ENCODE data around the gene ZCCHC7.
"Not testable (repeated sequence)": the region's sequence is repeated elsewhere in the genome, so short reads cannot be mapped to it uniquely, and the experiment has no call there.

The ZCCHC7 gene

DNA sequence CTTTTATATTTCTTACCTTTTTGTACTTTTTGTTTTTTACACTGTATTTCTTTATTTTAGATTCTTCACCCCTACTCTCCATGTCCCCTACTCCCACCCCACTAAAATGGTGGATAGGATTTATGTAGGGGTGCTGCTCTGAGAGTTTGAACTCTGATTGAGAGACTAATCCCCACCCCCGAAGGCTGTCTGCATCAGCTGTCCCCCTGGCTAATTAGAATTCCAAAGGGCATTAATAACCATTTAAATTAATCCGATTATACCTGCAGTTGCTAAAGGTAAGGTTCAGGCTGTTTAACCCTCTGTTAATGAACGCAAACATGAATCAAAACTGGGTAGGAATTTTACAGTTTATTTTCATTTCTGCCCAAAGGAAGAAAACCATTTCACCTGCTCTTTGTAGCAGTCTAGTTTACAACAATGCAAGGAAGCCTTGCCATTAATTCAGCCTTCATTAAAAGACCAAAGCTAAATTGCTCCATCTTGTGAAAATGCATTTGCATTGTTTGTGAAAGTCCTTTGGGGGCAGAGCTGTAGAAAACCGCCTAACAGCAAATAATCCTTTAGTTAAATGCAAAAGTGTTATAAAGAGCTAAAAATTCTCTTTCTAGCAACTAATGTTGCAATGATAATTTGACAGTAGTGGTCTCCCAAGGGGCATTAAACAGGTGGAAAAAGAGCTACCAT is 71.2 kb downstream of the ZCCHC7 start:
- peak overlapping the region; percentile 43 for H3K4me3 ChIP-seq (ENCODE audit: low read depth, low read length)
- H3K4me1 ChIP-seq (ENCODE audit: control insufficient read depth, insufficient read depth, low read length), result peaks cover 37% of the 10 kb centered on the region
- no peaks in the 10 kb centered on the region for H3K9me3 ChIP-seq (ENCODE audit: control insufficient read depth, insufficient read depth, low read length)
- H3K27ac ChIP-seq (ENCODE audit: low read depth, low read length), result peak overlapping the region; percentile 74
- no peaks in the 10 kb centered on the region for H3K36me3 ChIP-seq (ENCODE audit: control insufficient read depth, insufficient read depth, low read length)
- no peak overlapping the region; the same call in 1 of the 2 replicates for H3K9ac ChIP-seq (ENCODE audit: low read depth, low read length)
- H3K27me3 ChIP-seq (ENCODE audit: control insufficient read depth, insufficient read depth, low read length), result no peaks in the 10 kb centered on the region

DNA sequence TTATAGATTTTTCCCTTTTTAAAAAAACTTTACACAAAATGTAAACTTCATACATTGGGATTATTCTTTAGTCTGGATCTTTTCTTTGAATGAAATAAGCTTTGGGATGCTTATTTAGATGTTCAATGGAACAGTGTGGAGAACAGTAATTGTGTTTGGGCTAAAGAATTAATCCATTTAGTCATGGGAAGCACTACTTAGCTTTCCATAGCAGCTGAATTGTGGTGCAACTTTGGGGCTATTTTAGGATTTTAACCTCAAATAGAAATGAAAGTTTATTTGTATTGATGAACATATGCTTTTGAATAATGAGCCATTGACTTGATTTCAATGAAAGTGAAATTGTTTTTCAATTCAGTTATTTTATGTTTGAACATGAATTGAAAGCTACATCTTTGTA is 72.4 kb downstream of the ZCCHC7 start:
- Histone ChIP-seq H3K9me3 (ENCODE audit: control insufficient read depth, insufficient read depth, low read length) (no peaks in the 10 kb centered on the region), H3K36me3 (ENCODE audit: control insufficient read depth, insufficient read depth, low read length) (no peaks in the 10 kb centered on the region), H3K4me1 (ENCODE audit: control insufficient read depth, insufficient read depth, low read length) (peaks cover 49% of the 10 kb centered on the region), H3K27ac (ENCODE audit: low read depth, low read length) (no peak overlapping the region), H3K4me3 (ENCODE audit: low read depth, low read length) (no peak overlapping the region), H3K9ac (ENCODE audit: low read depth, low read length) (no peak overlapping the region), H3K27me3 (ENCODE audit: control insufficient read depth, insufficient read depth, low read length) (no peaks in the 10 kb centered on the region)

DNA sequence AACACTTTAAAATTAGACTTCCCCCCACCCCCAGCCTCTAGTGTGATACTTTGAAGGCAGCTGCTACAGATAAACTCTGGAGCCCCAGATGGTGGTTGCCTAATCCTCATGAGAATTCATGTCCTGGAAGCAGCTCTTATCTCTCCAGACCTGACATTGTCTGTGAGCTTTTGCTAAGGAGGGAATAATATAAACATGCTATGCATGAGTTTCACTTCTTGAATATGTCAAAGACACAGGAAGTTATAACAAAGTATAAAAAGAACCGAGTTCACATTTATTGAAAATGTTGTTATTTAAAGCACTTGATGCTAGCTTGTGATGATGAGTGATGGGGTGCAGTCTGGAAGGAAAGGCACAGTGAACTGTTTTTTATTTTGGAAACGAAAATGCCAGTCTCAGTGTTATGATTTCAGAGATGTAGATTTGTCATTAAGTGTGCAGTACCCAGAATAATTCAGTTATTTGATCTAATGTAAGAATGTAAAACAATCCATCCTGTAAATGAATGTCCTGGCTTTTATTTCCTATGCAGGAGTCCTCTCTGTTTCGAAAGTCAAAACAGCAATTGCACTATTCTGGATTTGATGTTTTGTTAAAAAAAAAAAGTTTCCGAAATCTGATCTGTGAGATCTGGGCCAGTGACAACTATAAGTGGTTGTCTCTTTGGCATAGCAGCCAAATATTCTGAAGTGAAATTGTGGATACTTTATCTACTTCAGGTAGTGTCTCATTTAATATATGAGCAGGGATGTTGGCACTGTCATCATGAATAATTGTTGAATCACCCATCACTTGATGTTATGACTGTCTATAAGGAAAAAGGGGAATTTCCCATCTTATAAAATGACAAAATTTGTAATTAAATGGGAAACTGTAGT is 77.0 kb downstream of the ZCCHC7 start:
- H3K9me3 ChIP-seq (ENCODE audit: control insufficient read depth, insufficient read depth, low read length), result no peaks in the 10 kb centered on the region
- peaks cover 67% of the 10 kb centered on the region for H3K4me1 ChIP-seq (ENCODE audit: control insufficient read depth, insufficient read depth, low read length)
- H3K9ac ChIP-seq (ENCODE audit: low read depth, low read length), result no peak overlapping the region
- H3K4me3 ChIP-seq (ENCODE audit: low read depth, low read length), result no peak overlapping the region
- no peak overlapping the region for H3K27ac ChIP-seq (ENCODE audit: low read depth, low read length)
- no peaks in the 10 kb centered on the region for H3K36me3 ChIP-seq (ENCODE audit: control insufficient read depth, insufficient read depth, low read length)
- no peaks in the 10 kb centered on the region for H3K27me3 ChIP-seq (ENCODE audit: control insufficient read depth, insufficient read depth, low read length)

DNA sequence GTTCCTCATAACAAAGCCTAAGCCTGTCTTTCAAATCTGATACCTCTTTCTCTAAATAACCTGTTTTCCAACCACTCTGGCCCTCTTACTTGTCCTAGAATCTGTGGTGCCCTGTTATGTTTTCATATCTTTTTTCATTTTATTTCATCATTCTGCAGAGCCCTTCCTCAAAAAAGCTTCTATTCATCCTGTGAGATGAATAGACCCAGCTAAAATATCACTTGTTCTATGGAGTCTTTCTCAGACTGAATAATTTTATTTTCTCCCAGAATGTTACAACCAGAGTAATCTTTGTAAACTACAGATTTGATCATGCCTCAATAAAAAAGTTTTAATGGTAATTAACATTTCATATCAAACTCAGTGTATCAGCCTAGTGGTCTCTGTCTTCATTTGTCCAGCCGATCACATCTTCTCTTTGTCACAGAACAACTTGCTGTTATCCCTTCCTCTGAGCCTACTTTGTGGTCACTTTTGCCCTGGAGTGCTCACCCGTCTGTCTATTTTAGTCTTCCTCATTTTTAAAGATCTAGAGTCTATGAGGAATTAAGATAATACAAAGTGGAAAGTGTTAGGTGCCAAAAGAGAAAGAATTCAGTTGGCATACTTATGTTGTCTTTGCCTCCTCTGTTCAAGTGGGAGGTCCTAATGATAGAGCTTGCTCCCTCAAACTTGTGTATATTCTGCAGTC is 77.8 kb downstream of the ZCCHC7 start:
- Histone ChIP-seq H3K27me3 (ENCODE audit: control insufficient read depth, insufficient read depth, low read length) (no peaks in the 10 kb centered on the region), H3K4me3 (ENCODE audit: low read depth, low read length) (no peak overlapping the region), H3K9me3 (ENCODE audit: control insufficient read depth, insufficient read depth, low read length) (no peaks in the 10 kb centered on the region), H3K27ac (ENCODE audit: low read depth, low read length) (no peak overlapping the region), H3K36me3 (ENCODE audit: control insufficient read depth, insufficient read depth, low read length) (no peaks in the 10 kb centered on the region), H3K9ac (ENCODE audit: low read depth, low read length) (no peak overlapping the region), H3K4me1 (ENCODE audit: control insufficient read depth, insufficient read depth, low read length) (peaks cover 60% of the 10 kb centered on the region)

DNA sequence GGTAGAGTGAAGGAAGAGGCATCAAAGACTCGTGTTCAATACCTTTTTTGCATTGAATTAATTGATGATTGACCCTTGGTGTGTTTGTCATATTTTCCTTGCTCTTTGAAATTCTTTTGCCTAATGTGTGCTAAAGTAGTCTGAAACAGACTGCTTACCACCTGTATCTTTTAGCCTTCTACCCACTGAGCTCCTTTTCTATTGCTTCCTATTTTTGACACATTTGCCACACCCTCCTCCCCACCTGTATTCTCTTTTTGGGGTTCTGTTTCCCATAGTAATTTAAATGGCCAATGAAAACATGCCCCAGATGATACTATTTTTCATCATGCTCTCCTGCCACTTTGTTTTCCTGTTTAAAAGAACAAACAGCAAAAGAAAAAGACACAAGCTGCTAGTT is 78.5 kb downstream of the ZCCHC7 start:
- H3K27ac ChIP-seq (ENCODE audit: low read depth, low read length), result no peak overlapping the region
- H3K9me3 ChIP-seq (ENCODE audit: control insufficient read depth, insufficient read depth, low read length), result no peaks in the 10 kb centered on the region
- no peak overlapping the region for H3K4me3 ChIP-seq (ENCODE audit: low read depth, low read length)
- H3K27me3 ChIP-seq (ENCODE audit: control insufficient read depth, insufficient read depth, low read length), result no peaks in the 10 kb centered on the region
- H3K9ac ChIP-seq (ENCODE audit: low read depth, low read length), result no peak overlapping the region
- peaks cover 54% of the 10 kb centered on the region for H3K4me1 ChIP-seq (ENCODE audit: control insufficient read depth, insufficient read depth, low read length)
- H3K36me3 ChIP-seq (ENCODE audit: control insufficient read depth, insufficient read depth, low read length), result no peaks in the 10 kb centered on the region

DNA sequence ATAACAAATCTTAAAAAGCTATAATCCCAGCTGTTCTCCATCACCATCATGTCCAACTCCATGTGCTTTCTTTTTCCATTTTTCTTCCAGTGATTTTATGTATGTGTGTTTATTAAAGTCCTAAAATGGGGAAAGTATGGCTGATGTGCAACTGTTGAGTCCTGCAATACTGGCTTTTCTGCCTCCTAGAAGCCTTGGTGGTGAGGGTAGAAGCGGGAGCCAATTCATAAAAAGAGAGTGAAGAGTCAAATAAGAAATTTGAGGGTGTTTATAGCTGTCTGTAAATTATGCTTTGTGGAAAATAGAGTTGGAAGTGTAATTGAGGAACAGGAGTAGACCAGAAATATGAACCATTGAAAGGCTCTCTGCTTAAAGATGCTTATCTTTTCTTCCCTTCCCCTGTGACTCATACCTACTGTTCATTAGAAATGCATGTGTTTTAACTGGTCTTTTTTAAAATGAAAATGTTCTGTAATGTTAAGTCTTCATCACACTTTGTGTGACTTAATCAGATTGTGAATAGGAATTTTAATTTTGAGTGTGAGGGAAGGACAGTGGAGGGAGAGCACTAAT is 80.1 kb downstream of the ZCCHC7 start:
- no peaks in the 10 kb centered on the region for H3K27me3 ChIP-seq (ENCODE audit: control insufficient read depth, insufficient read depth, low read length)
- no peaks in the 10 kb centered on the region for H3K9me3 ChIP-seq (ENCODE audit: control insufficient read depth, insufficient read depth, low read length)
- no peak overlapping the region for H3K4me3 ChIP-seq (ENCODE audit: low read depth, low read length)
- H3K36me3 ChIP-seq (ENCODE audit: control insufficient read depth, insufficient read depth, low read length), result no peaks in the 10 kb centered on the region
- no peak overlapping the region for H3K9ac ChIP-seq (ENCODE audit: low read depth, low read length)
- peaks cover 50% of the 10 kb centered on the region for H3K4me1 ChIP-seq (ENCODE audit: control insufficient read depth, insufficient read depth, low read length)
- peak overlapping the region; percentile 67 for H3K27ac ChIP-seq (ENCODE audit: low read depth, low read length)

DNA sequence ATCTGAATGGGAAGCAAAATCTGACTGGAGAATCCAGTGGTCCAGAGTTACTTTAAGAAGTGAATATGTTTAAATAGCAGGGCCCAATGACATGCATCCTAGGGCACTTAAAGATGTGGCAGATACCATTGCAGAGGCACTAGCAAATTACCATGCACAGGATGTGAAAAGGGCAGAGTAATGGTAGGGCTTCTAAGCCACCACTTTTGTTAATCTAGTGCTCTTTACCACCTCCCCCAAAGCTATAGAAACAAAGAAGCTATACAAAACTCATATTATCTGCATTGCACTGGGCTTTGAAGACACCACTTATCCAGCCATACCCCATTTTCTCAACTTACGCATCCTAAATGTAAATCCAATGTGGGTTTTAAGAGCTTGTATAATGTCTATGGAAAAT is 81.2 kb downstream of the ZCCHC7 start:
- no peaks in the 10 kb centered on the region for H3K27me3 ChIP-seq (ENCODE audit: control insufficient read depth, insufficient read depth, low read length)
- no peak overlapping the region for H3K9ac ChIP-seq (ENCODE audit: low read depth, low read length)
- no peaks in the 10 kb centered on the region for H3K9me3 ChIP-seq (ENCODE audit: control insufficient read depth, insufficient read depth, low read length)
- no peaks in the 10 kb centered on the region for H3K36me3 ChIP-seq (ENCODE audit: control insufficient read depth, insufficient read depth, low read length)
- no peak overlapping the region for H3K4me3 ChIP-seq (ENCODE audit: low read depth, low read length)
- H3K4me1 ChIP-seq (ENCODE audit: control insufficient read depth, insufficient read depth, low read length), result peaks cover 45% of the 10 kb centered on the region
- peak overlapping the region; percentile 67 for H3K27ac ChIP-seq (ENCODE audit: low read depth, low read length)

DNA sequence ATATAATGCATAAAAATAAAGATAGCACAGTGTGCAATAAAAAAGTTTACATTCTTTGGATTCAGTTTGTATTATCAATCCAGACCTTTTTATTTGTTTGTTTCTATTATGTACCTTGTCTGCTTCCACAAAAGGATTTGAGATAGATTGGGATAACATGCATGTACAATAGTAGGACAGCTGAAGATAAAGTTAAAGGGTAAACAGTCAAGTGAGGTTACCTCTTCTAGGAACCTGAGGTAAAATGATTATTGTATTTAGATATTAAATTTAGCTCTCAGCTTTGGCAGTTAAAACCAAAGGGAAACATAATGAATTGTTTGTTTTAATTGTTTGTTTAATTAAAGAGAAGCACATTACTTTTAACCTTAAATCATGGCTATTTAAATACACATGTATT is 81.7 kb downstream of the ZCCHC7 start:
- peaks cover 40% of the 10 kb centered on the region for H3K4me1 ChIP-seq (ENCODE audit: control insufficient read depth, insufficient read depth, low read length)
- H3K4me3 ChIP-seq (ENCODE audit: low read depth, low read length), result no peak overlapping the region
- peak overlapping the region; percentile 67 for H3K27ac ChIP-seq (ENCODE audit: low read depth, low read length)
- no peaks in the 10 kb centered on the region for H3K27me3 ChIP-seq (ENCODE audit: control insufficient read depth, insufficient read depth, low read length)
- no peak overlapping the region for H3K9ac ChIP-seq (ENCODE audit: low read depth, low read length)
- H3K36me3 ChIP-seq (ENCODE audit: control insufficient read depth, insufficient read depth, low read length), result no peaks in the 10 kb centered on the region
- H3K9me3 ChIP-seq (ENCODE audit: control insufficient read depth, insufficient read depth, low read length), result no peaks in the 10 kb centered on the region

DNA sequence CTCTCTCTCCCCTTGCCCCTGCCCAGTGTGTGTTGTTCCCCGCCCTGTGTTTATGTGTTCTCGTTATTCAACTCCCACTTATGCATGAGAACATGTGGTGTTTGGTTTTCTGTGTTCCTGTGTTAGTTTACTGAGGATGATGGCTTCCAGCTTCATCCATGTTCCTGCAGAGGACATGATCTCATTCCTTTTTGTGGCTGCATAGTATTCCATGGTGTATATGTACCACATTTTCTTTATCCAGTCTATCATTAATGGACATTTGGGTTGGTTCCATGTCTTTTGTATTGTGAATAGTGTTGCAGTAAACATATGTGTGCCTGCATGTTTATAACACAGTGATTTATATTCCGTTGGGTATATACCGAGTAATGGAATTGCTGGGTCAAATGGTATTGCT is 83.1 kb downstream of the ZCCHC7 start:
- not testable (repeated sequence) for H3K4me3 ChIP-seq (ENCODE audit: low read depth, low read length); H3K36me3 ChIP-seq (ENCODE audit: control insufficient read depth, insufficient read depth, low read length); H3K9ac ChIP-seq (ENCODE audit: low read depth, low read length); H3K27me3 ChIP-seq (ENCODE audit: control insufficient read depth, insufficient read depth, low read length); H3K27ac ChIP-seq (ENCODE audit: low read depth, low read length); H3K9me3 ChIP-seq (ENCODE audit: control insufficient read depth, insufficient read depth, low read length)
- peaks cover 27% of the 10 kb centered on the region for H3K4me1 ChIP-seq (ENCODE audit: control insufficient read depth, insufficient read depth, low read length)

DNA sequence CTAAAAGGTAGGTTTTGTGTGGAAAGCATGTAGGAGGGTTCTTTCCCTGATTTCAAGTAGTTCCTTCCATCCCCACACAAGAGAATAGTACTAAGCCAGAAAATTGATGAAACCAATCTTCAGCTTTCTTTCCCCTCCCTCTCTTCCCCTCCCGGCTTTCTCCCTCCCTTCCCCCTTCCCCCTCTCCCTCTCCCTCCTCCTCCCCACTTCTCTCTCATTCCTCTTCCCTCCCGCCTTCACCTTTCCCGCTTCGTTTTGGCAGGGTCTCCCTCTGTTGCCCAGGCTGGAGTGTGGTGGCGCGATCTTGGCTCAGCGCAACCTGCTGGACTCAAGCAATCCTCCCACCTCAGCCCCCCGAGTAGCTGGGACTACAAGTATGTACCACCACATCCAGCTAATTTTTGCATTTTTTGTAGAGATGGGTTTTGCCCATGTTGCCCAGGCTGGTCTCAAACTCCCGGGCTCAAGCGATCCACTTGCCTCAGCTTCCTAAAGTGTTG is 85.8 kb downstream of the ZCCHC7 start:
- no peaks in the 10 kb centered on the region for H3K27me3 ChIP-seq (ENCODE audit: control insufficient read depth, insufficient read depth, low read length)
- peaks cover 10% of the 10 kb centered on the region for H3K4me1 ChIP-seq (ENCODE audit: control insufficient read depth, insufficient read depth, low read length)
- no peak overlapping the region for H3K9ac ChIP-seq (ENCODE audit: low read depth, low read length)
- no peak overlapping the region for H3K4me3 ChIP-seq (ENCODE audit: low read depth, low read length)
- H3K27ac ChIP-seq (ENCODE audit: low read depth, low read length), result no peak overlapping the region
- H3K36me3 ChIP-seq (ENCODE audit: control insufficient read depth, insufficient read depth, low read length), result 0 out of 2 replicates have a peak, but pooled peaks cover 6% of the 10 kb centered on the region
- no peaks in the 10 kb centered on the region for H3K9me3 ChIP-seq (ENCODE audit: control insufficient read depth, insufficient read depth, low read length)

All from HUES48 (cell line).